AG09309 (cell line): ENCODE data around the gene KLK6.

ENCODE experiments used
- DNase-seq: peaks from one replicate; pipeline ENCODE4 v3.0.0-alpha.2; 2010; ENCODE audit warnings: low read depth
- H3K4me3 ChIP-seq: 2 replicates; pipeline ENCODE4 v1.5.1; 2011; ENCODE audit warnings: mild to moderate bottlenecking, low read depth, low read length, moderate library complexity; ENCODE audit not compliant: control insufficient read depth
- TF ChIP-seq, protein P1 (sequence below): IDR thresholded peaks from 2 replicates; pipeline ENCODE4 v1.5.1; 2011; ENCODE audit warnings: mild to moderate bottlenecking, low read depth, low read length, inconsistent platforms; ENCODE audit not compliant: insufficient read depth, control insufficient read depth; ENCODE audit errors: missing control alignments

Gene KLK6

DNA sequence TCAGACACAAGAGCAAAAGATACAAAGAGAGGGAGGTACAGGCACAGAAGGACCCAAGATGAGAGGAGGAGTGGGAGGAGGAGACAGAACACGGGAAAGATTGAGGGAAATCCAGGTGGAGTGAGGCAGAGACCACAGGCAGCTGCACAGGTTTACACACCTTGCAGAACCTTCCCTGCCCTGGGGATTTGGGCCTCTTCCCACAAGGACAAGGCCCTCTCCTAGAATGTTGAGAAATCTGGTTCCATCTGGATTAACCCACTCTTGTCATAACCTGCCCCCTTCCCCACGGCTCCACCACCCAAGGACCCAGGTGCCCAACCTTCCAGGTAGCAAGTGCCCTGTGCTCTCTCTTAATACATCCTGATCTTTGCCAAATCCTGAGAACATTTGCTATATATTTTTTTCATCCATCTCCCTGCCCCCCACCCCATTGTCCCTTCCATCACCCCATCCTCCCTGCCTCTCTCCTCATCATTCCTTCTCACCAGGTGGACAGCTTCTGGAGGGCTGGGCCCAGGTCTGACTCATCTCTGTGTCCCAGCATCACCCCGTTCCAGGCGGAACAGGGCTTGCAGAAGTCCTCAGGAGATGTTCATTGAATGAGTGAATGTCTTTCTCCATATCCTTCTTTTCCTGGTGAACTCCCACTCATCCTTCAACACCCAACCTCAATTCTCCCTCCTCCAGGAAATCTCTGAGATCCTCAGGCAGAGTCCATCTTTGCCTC, 40.8 kb upstream of the KLK6 start:
- no peak for DNase-seq
- H3K4me3 ChIP-seq, result no peak overlapping the region
- TF ChIP-seq, protein P1, sequence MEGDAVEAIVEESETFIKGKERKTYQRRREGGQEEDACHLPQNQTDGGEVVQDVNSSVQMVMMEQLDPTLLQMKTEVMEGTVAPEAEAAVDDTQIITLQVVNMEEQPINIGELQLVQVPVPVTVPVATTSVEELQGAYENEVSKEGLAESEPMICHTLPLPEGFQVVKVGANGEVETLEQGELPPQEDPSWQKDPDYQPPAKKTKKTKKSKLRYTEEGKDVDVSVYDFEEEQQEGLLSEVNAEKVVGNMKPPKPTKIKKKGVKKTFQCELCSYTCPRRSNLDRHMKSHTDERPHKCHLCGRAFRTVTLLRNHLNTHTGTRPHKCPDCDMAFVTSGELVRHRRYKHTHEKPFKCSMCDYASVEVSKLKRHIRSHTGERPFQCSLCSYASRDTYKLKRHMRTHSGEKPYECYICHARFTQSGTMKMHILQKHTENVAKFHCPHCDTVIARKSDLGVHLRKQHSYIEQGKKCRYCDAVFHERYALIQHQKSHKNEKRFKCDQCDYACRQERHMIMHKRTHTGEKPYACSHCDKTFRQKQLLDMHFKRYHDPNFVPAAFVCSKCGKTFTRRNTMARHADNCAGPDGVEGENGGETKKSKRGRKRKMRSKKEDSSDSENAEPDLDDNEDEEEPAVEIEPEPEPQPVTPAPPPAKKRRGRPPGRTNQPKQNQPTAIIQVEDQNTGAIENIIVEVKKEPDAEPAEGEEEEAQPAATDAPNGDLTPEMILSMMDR, result no peak

DNA sequence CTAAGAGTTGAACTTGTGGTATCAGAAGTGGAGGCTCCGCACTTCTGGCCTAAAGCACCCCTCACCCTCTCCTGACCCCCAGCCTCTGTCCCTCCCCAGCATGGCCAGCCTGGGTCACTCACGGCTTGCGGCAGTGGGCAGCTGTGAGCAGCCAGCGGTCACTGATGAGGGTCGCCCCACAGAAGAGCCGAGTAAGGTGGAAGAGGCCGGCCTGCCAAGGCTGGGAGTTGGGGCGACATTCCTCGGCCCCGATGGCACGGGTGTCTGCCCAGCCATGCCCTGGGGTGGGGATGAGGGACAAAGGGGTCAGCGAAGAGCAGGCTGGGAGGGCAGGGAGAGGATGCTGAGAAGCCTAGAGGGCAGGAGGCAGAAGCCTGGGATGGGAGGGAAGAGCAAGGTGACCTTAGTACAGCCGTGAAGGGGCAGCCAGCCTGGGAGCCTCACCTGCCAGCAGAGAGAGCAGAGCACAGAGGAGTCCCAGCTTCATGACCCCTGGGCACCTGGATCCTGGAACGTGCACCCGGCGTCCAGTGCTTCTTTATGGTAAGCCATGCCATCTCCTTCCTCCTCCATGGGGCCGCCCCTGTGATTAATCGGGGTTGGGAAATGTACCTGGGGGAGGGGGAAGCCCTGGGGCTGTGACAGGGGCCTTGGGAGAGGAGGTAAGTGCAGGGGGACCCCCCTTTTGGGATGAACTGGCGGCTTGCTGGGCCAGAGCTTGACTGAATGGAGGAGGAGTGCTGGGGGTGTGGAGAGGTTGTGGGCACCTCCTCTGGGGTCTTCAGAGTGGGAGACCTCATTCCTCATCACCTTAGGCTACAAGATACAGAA, 39.9 kb upstream of the KLK6 start:
- H3K4me3 ChIP-seq, result no peak overlapping the region
- TF ChIP-seq, protein P1, result no peak
- no peak for DNase-seq

DNA sequence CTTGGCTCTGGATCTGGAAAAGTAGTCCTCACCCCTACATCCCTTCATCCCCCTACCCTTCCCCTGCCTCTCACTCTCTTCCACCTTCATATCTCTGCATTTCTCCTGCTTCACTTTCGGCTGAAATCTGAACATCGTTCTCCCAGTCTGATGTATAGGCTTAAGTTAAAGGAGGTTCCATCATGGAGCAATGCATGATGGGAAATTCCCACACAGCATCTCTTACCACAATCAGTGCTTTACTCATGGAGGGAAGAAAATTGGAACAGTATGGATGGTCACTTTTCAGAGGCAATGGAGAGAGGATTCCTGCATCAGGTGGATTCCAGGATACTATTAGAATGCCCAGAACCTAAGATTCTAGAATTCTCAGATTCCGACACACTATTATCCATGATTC, 38.1 kb upstream of the KLK6 start:
- H3K4me3 ChIP-seq, result no peak overlapping the region
- TF ChIP-seq, protein P1, result no peak
- DNase-seq, result no peak

DNA sequence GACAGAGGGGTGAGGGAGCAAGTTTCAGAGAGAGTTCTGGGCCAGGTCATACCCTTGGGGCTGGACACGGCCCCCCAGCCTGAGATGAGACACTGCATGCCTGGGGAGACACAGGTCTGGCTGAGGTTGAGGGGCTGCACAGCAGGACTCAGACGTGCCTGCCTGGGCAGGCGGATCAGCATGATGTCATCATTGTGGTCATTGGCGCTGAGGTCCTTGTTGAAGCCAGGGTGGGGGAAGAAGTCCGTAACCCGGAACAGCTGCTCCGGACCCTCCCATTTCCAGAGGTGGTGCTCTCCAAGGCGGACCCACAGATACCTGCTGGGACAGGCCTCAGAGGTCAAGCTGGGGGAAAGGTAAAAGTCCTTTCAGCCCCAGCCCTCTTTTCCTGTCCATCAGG, 37.0 kb upstream of the KLK6 start:
- no peak overlapping the region for H3K4me3 ChIP-seq
- no peak for DNase-seq
- TF ChIP-seq, protein P1, result no peak

DNA sequence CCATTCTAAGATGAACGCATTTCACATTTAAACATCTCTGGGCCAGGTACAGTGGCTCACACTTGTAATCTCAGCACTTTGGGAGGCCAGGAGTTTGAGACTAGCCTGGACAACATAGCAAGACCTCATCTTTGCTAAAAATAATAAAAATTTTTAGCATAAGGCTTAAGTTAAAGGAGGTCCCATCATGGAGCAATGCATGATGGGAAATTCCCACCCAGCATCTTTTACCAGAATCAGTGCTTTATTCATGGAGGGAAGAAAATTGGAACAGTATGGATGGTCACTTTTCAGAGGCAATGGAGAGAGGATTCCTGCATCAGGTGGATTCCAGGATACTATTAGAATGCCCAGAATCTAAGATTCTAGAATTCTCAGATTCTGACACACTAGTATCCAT, 35.9 kb upstream of the KLK6 start:
- TF ChIP-seq, protein P1, result no peak
- no peak overlapping the region for H3K4me3 ChIP-seq
- DNase-seq, result no peak

DNA sequence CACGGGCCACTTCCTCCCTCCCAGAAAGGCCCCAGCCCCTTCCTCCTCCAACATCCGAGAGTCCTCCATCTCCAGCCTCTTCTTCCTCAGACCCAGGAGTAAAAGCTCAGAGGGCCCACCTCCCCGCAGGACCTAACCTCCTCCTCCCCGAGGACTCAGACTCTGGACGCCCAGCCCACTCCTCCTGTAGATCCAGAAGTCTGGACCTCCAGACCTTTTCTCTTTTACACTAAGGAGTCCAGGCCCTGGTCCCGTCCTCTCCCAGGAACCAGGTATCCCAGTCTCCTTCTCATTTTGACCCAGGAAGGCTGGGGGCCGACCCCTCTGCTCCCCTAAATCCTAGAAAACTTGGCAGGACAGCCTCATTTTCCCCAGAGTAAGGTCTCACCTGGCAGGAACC, 33.9 kb upstream of the KLK6 start:
- TF ChIP-seq, protein P1, result no peak
- no peak overlapping the region for H3K4me3 ChIP-seq
- DNase-seq, result no peak
